ENCODE measurements around the gene SCART1. TPM values are rescaled to one million over a fixed set of nuclear protein-coding genes. Genes with fewer than 3 reads are reported as not detected.

SCART1 gene
- total and polyA plus RNA-seq, 12 donors: 0.15 to 1.5 (median 0.58) TPM

DNA sequence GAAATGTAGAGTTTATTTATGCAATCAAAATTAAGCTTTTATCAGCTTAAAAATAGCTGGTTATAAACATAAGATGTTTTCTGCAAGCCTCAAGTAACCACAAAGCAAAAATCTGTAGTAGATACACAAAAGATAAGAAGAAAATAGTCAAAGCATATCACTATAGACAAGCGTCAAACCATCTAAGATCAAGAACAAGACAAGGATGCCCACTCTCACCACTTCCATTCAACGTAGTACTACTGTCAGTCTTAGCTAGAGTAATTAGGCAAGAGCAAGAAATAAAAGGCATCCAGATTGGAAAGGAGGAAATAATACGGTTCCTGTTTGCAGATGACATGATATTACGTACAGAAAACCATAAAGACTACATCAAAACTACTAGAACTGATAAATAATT lies 56.0 kb downstream of the SCART1 start:
- TF ChIP-seq, protein P1, sequence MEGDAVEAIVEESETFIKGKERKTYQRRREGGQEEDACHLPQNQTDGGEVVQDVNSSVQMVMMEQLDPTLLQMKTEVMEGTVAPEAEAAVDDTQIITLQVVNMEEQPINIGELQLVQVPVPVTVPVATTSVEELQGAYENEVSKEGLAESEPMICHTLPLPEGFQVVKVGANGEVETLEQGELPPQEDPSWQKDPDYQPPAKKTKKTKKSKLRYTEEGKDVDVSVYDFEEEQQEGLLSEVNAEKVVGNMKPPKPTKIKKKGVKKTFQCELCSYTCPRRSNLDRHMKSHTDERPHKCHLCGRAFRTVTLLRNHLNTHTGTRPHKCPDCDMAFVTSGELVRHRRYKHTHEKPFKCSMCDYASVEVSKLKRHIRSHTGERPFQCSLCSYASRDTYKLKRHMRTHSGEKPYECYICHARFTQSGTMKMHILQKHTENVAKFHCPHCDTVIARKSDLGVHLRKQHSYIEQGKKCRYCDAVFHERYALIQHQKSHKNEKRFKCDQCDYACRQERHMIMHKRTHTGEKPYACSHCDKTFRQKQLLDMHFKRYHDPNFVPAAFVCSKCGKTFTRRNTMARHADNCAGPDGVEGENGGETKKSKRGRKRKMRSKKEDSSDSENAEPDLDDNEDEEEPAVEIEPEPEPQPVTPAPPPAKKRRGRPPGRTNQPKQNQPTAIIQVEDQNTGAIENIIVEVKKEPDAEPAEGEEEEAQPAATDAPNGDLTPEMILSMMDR (IDR thresholded peaks at IDR 0.05): no peak
- peaks cover 0 to 4% (median 0%) of the 10 kb centered on the region in 9 donors for H3K36me3 ChIP-seq
- no peak for DNase-seq
- H3K9me3 ChIP-seq: peaks cover 0 to 33% (median 13%) of the 10 kb centered on the region in 11 donors
- no peak for ATAC-seq
- intact Hi-C loops (cut with DNase I): loop anchor here in 1 of 10 donors (10.0 kb wide), 1 partner anchor 185 kb away; no protein-coding TSS in a partner anchor
- H3K4me1 ChIP-seq: no peaks in the 10 kb centered on the region
- WGBS, 2 donors: 68 to 76% methylated on average over 4 of the region's 4 CpGs
- no peak overlapping the region for H3K4me3 ChIP-seq
- peaks cover 0 to 39% (median 0%) of the 10 kb centered on the region in 7 donors for H3K27me3 ChIP-seq
- no peak overlapping the region for H3K27ac ChIP-seq

DNA sequence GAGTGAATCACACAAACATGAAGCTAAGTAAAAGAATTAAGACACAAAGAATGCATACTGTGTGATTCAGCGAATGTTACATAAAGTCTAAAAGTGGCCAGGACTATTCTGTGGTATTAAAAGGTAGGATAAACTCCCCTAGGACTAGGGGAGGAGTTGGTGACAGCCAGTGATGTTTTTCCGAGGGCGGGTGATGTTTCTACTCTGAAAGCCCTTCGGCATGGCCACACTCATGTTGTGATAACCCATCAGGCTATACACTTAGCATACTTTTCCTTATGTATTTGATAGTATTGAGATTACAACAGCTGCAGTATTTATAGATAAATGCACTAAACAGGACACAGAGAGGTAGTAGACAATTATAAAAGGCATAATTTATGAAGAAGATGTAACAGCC lies 57.7 kb downstream of the SCART1 start:
- intact Hi-C loops (cut with DNase I): loop anchor here in 1 of 10 donors (10.0 kb wide), 1 partner anchor 187 kb away; no protein-coding TSS in a partner anchor
- ATAC-seq: no peak

DNA sequence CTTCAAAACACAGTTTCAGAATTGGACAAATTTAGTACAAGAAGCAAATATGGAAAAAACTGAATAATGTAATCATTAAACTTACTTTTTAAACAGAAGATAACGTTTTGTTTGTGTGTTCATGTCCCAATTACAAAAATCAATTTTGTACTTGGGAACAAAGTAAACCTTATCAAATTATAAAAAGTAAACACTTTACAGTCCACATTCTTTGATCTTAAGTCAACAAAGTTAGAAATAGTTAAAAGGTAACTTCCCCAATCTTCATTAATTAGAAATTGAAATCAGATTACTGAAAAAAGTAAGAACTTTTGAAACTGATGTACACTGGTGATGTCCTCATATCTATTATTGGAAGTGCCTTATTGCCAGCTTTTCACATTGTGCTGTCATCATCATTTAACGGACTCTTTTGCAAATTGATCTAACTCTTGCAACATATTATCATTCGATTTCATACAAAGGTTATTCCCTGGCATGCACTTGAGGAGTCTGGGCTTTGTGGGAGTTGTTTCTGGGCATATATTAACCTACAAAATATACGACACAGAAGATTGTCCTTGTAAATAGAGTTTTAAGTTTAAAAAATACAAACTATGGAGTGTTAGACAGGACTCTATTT lies 58.3 kb downstream of the SCART1 start:
- Histone ChIP-seq H3K36me3 (peaks cover 0 to 4% (median 0%) of the 10 kb centered on the region in 9 donors), H3K9me3 (peaks cover 0 to 32% (median 13%) of the 10 kb centered on the region in 11 donors), H3K27me3 (peaks cover 0 to 46% (median 0%) of the 10 kb centered on the region in 7 donors), H3K4me3 (no peak overlapping the region), H3K4me1 (no peaks in the 10 kb centered on the region), H3K27ac (no peak overlapping the region)
- ATAC-seq (no peak), DNase-seq (no peak)
- TF ChIP-seq, protein P1 (IDR thresholded peaks at IDR 0.05): no peak
- 45 to 47% methylated on average over 4 of the region's 4 CpGs for WGBS, 2 donors
- intact Hi-C loops (cut with DNase I): loop anchor here in 1 of 10 donors (10.0 kb wide), 1 partner anchor 187 kb away; no protein-coding TSS in a partner anchor

More for the DNA sequence above, 57.7 kb downstream of the SCART1 start:
- Histone ChIP-seq H3K36me3 (peaks cover 0 to 4% (median 0%) of the 10 kb centered on the region in 9 donors), H3K4me1 (no peaks in the 10 kb centered on the region), H3K4me3 (no peak overlapping the region), H3K9me3 (peaks cover 0 to 33% (median 13%) of the 10 kb centered on the region in 11 donors), H3K27ac (no peak overlapping the region), H3K27me3 (peaks cover 0 to 46% (median 0%) of the 10 kb centered on the region in 7 donors)
- no peak for DNase-seq
- WGBS, 2 donors: 68 to 69% methylated on average over 4 of the region's 4 CpGs
- TF ChIP-seq, protein P1 (IDR thresholded peaks at IDR 0.05): no peak

DNA sequence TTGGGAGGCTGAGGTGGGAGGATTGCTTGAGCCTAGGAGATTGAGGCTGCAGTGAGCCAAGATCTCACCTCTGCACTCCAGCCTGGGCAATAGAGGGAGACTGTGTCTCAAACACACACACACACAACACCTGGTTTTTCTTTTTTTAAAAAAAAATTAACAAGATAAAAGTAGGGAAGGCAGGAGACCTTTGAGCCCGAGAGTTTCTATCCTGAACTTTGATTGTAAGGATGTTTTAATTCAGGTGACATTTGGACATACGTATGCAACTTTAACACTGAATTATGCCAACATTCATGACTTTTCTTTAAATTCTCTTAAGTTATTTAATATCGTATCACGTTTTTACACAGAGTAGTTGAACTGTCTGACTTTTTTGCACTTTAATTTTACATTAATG lies 61.7 kb downstream of the SCART1 start:
- Histone ChIP-seq H3K9me3 (peaks cover 0 to 10% (median 0%) of the 10 kb centered on the region in 11 donors), H3K36me3 (no peaks in the 10 kb centered on the region), H3K4me3 (no peak overlapping the region), H3K4me1 (peaks cover 0 to 9% (median 7%) of the 10 kb centered on the region in 9 donors), H3K27ac (no peak overlapping the region), H3K27me3 (peaks cover 0 to 46% (median 0%) of the 10 kb centered on the region in 7 donors)
- DNase-seq (no peak), ATAC-seq (no peak)
- TF ChIP-seq, protein P1 (IDR thresholded peaks at IDR 0.05): no peak
- intact Hi-C loops (cut with DNase I): loop anchor here in 1 of 10 donors (10.0 kb wide), 1 partner anchor 191 kb away; no protein-coding TSS in a partner anchor
- WGBS, 2 donors: 60 to 65% methylated on average over 4 of the region's 4 CpGs
